Tibial nerve (tissue), 4 donors: Measurements from ENCODE around the gene TRIM9.

Experiments
- EP300 ChIP-seq, 2 donors: sonication (generic); formaldehyde crosslinking; IDR thresholded peaks; one replicate each; pipeline ENCODE4 v1.6.1; 2017; ENCODE audit warnings: antibody characterized with exemption in 2 of 2, mild to moderate bottlenecking in 1 of 2
- POLR2A ChIP-seq, 2 donors: fragments of 450-650 bp; IDR thresholded peaks; one replicate each; pipeline ENCODE4 v1.6.1; 2017; ENCODE audit warnings: antibody characterized with exemption in 2 of 2, mild to moderate bottlenecking in 2 of 2, moderate library complexity in 2 of 2
- TF ChIP-seq, protein P1 (sequence below), 5 experiments: fragments of 200-600 bp in 3 of 5; fragments of 450-650 bp in 2 of 5; sonication (generic) in 3 of 5; IDR thresholded peaks; one replicate each; pipeline ENCODE4 v1.5.1; 2016 to 2019; ENCODE audit warnings: antibody characterized with exemption in 5 of 5, mild to moderate bottlenecking in 3 of 5, moderate library complexity in 2 of 5

DNA sequence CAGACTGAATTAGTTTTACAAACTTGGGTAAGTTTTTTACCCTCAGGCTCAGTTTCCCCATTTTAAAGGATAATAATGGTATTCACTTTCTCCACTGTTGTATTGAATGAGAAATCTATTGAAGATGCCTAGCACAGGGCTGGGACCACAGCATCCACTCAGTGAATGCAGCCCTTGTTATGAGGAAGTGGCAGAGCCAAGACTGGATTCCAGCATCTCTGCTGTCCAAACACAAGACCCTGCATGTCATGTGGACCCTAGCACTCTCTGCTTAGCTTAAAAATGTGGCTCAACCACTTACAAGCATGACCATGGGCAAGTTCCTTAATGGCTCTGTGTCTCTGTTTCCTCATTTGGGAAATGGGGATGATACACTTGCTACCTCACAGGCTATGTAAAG is 24.1 kb upstream of the TRIM9 start:
- TF ChIP-seq POLR2A (IDR thresholded peaks at IDR 0.05) = no peak
- TF ChIP-seq, protein P1, sequence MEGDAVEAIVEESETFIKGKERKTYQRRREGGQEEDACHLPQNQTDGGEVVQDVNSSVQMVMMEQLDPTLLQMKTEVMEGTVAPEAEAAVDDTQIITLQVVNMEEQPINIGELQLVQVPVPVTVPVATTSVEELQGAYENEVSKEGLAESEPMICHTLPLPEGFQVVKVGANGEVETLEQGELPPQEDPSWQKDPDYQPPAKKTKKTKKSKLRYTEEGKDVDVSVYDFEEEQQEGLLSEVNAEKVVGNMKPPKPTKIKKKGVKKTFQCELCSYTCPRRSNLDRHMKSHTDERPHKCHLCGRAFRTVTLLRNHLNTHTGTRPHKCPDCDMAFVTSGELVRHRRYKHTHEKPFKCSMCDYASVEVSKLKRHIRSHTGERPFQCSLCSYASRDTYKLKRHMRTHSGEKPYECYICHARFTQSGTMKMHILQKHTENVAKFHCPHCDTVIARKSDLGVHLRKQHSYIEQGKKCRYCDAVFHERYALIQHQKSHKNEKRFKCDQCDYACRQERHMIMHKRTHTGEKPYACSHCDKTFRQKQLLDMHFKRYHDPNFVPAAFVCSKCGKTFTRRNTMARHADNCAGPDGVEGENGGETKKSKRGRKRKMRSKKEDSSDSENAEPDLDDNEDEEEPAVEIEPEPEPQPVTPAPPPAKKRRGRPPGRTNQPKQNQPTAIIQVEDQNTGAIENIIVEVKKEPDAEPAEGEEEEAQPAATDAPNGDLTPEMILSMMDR (IDR thresholded peaks at IDR 0.05) = no peak
- no peak for TF ChIP-seq EP300 (IDR thresholded peaks at IDR 0.05)
